ENCODE data around the gene HECW1.
"Not testable (repeated sequence)": the region's sequence is repeated elsewhere in the genome, so short reads cannot be mapped to it uniquely, and the experiment has no call there.

HECW1 gene

GRCh38 chr7:43588477-43589132, 476.2 kb downstream of the HECW1 start:
- DNase-seq = no peak

DNA sequence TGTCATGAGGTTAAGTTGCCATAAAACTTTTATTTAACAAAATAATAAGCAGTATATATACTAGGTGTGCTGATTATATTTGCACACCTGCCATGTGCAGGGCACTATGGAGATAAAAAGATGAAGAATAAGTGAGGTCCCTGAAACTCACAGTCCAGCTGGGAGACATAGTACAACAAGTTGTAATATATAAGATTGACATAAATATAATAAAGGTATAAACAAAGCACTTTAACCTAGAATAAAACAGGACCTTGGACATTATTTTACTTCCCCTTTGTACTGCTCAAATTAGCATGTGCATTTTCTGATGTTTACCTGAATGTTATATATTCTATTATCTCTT, 476.7 kb downstream of the HECW1 start:
- DNase-seq = no peak

DNA sequence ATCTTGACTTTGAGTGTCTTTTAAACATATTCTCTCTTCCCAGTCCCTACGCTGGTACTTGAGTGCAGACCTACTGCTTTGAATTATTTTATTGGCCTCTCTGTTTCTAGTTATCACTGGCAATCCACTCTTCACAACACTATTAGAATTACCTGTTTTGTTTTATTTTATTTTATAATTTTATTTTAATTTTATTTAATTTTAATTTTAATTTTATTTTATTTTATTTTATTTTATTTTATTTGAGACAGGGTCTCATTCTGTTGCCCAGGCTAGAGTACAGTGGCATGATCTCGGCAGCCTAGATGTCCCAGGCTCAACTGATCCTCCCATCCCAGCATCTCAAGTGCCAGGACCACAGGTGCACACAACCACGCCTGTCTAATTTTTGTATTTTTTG, 477.3 kb downstream of the HECW1 start:
- no peak for DNase-seq

GRCh38 chr7:43590862-43591557, 478.6 kb downstream of the HECW1 start:
- DNase-seq = no peak

DNA sequence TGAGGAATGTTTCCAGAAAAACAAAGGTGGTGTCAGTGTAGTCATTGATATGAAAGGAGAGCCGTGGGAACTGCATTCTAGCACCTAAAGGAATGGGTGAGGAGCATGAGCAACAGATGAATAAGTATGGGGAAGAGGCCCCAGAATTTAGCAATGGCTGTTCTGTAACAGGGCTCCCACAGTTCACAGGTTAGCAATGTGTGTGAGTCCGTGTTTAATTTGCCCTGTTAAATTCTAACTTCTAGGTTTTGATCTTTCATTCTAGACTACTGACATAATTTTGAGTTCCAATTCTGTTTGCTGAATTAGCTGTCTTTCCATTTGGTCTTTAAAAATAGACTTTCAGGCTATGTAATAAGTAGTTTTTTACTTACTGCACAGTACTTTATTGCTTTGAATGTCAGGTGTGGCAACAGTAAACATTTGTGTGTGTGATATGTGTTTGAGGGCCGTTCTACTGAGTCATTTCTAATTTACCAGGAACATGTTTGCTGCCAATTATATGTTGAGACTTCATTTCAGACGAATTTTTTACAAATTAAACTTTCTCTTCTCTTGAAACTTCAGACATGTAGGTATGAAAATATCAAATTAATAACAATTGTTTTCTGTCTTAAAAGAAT, 479.2 kb downstream of the HECW1 start:
- no peak for DNase-seq

GRCh38 chr7:43592326-43592725, 479.9 kb downstream of the HECW1 start:
- no peak for DNase-seq

- DNase-seq = no peak
Observed at GRCh38 chr7:43593010-43593409, 480.6 kb downstream of the HECW1 start.

- no peak for DNase-seq
Observed at GRCh38 chr7:43594020-43594419, 481.6 kb downstream of the HECW1 start.

GRCh38 chr7:43596426-43596825, 484.0 kb downstream of the HECW1 start:
- not testable (repeated sequence) for DNase-seq

DNA sequence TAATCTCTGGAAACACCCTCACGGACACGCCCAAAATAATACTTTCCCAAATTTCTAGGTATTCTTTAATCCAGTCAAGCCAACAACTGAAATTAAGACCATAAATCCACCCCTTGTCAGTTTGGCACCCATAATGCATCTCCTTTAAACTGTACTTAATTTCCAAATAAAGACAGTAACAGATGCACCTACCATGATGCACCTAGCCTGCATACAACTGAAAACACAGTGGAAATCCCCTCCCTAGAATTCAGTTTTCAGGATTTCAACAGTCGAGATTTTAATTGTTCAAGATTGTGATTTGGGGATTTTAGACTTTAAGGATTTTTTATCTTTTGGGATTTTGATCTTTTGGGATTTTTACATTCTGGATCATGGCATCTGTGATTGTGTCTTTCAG, 487.6 kb downstream of the HECW1 start:
- DNase-seq = no peak

GRCh38 chr7:43602256-43602655, 489.8 kb downstream of the HECW1 start:
- no peak for DNase-seq

DNA sequence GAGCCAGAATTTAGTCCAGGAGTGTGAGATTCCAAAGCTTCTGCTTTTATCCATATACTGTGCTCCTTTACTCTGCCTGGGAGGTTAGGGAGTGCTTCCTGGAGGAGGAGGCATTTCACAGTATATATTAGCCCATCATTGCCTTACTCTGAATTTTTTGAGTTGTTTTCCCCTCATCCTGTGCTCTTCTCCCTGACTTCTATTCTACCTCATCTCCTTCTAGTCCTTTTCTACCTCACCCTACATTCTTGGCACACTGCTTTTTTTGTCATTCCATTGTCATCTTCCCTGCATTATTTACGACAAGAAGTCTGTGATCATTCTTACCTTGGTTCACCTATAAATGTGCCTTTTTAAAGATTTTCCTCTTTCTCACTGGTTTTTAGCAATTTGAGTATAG, 491.8 kb downstream of the HECW1 start:
- no peak for DNase-seq

GRCh38 chr7:43609097-43609496, 496.6 kb downstream of the HECW1 start:
- no peak for DNase-seq

GRCh38 chr7:43612128-43612527, 499.7 kb downstream of the HECW1 start:
- no peak for DNase-seq

DNA sequence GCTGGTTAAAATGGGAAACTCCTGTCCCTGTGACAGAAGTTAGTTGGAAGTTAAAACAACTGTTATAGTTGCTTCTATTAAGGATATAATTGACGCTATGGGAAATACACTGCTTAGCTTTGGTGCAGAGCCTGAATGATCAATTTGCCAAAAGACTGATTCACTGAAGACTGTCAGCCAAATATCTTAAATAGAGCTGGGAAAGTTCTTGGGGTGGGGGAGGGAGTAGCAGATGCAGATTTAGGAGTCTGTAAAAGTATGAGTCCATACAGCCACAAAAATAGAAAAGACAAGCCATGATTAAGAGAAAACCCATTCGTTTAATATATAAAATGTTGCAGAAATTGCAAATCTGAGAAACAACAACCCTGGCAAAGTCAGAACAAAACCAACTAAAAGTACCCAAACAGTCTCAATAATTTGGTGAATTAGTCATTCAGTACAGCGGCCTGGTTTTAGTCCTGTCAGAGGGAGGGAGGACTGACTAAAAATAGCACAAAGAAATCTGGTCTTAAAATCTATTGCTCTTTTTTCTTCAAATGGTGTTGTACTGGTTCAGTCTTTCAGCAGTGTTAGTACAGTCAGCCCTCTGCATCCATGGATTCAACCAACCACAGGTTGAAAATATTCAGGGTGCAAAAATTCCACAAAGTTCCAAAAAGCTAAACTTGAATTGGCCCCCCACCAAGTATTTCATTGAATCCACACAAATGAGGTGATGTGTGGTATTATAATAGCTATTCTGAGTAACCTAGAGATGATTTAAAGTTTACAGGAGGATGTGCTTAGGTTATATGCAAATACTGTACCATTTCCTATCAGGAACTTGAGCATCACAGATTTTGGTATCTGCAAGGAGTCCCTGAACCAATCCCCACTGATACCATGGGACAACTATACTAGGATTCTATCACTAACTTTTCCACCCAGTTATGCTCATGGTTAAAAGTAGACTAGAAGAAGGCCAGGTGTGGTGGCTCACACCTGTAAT, 500.4 kb downstream of the HECW1 start:
- no peak for DNase-seq

All from CD4-positive, alpha-beta T cell treated with Interleukin-21 for 1 hour (primary cell).